ACHN (cell line): ENCODE results near the gene LRRK1.

Experiments
- DNase-seq: peaks from one replicate; pipeline ENCODE4 v3.0.0-alpha.2; 2015
- in situ Hi-C: cut with HindIII; loops from 2 replicates; pipeline ENCODE4 v1.10.0; 2017; ENCODE audit warnings: low sequenced_read_pairs, low pct_ligation_motif_present, low pct_unique_long_range_greater_than_20kb

Gene LRRK1

DNA sequence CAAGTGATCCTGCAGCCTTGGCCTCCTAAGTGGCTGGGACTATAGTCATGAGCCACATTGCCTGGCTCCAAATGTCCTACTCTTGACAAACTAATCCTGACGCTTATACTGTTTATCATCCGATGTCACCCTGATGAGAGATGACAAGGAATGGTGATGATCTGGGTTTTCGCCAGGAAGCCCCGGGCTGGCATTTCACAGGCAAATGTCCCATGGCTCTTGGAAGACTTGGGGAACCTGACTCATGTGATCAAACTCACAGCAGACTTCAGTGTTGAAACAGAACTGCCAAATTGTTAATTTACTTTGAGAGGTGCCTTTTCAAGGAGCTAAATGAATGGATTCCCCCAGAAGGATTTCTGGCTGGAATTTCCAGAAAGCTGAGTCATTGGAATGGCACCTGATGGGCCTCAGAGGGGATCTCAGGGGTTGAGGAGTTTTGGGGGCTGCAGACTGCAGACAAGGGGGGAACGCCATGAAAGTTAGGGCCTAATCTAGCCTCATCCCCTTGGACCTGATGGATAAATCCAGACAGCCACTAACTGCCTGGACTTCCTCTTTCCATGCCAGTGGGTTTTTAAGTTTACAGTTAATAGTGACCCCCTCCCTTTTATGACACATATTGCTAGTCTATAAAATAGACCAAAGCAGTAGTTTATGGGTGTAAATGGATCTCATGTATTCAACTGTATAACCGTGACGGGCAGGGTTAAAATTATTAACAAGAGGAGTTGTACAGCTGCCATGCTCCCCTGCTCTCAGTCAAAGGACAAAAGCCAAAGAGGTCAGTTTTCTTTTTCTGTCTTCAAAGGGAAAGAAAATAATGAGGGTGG, 186.1 kb downstream of the LRRK1 start:
- in situ Hi-C loops, result no loop called here
- DNase-seq, result peak; percentile 4

DNA sequence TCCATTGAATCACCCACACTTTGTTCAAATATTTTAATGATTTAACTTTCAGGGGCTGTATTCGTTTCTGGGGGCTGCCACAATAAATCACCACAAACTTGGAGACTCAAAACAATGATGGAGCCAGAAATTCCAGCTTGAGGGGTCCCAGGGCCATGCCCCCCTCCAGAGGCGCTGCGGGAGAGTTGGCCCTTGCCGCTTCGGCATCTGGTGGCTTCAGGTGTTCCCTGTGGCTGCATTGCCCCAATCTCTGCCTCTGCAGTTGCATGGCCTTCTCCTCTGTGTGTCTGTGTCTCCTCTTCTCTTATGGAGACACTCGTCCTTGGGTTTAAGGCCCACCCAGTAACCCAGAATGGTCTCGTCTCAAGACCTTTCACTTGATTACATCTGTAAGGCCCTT, 187.9 kb downstream of the LRRK1 start:
- in situ Hi-C loops, result no loop called here
- DNase-seq, result no peak

DNA sequence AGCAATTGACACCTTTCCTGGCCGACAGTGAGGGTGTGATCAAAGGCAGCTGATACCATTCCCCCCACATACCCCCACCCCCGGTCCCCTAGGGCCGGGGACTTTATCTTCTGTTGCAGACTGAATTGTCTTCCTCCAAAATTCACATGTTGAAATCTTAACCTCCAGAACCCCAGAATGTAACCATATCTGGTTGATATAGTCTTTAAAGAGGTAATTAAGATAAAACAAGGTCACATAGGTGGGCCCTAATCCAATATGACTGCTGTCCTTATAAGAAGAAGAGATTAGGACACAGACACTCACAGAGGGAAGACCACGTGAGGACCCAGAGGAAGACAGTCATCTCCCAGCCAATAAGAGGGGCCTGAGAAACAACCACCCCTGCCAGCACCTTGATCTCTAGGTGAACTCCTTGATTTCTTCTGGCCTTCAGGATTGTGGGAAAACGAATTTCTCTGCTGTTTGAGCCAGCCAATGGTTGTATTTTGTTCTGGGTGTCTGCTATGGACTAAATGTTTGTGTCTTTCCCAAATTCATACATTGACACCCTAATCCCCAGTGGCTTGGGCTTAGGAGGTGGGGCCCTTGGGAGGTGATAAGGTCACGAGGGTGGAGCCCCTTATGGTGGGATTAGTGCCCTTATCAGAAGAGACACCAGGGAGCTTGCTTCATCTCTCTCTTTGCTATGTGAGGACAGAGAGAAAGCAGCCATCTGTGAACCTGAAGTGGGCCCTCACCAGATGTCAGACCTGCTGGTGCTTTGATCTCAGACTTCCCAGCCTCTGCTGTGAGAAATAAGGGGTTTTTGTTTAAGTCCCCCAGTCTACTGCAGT, 188.7 kb downstream of the LRRK1 start:
- in situ Hi-C loops, result no loop called here
- no peak for DNase-seq

DNA sequence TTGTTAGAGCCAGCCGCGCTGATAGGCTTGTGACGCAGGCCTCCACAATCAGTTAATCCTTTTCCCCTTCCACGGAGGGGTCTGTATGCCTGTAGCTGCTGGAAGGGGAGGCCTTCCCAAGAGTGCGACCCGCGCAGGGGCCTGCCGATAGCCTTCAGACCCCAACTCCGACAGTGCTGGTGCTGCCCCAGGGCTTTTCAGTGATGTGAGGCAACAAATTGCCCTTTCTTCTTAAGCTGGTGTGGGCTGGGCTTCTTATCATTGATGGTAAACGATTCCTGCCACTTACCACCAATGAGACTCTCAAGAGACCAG, 189.3 kb downstream of the LRRK1 start:
- in situ Hi-C loops, result no loop called here
- DNase-seq, result no peak

DNA sequence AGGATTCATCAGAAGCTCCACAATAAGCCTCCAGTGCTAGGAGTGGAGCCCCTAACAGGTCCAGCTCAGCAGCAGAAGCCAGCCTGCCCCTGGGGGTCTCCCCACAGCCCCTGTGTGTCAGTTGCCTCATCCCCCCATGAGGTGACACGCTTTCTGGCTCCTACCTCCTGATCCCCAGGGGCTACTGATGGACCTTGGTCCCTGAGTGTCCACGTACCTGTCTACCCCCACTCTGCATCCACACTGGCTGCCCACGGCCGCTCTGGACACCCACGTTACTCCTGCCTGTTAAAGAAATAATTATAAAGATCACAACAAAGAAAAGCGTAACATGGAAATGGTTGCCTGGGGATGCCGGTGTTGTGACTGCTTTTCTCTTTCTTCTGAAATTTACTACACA, 189.6 kb downstream of the LRRK1 start:
- in situ Hi-C loops, result no loop called here

DNA sequence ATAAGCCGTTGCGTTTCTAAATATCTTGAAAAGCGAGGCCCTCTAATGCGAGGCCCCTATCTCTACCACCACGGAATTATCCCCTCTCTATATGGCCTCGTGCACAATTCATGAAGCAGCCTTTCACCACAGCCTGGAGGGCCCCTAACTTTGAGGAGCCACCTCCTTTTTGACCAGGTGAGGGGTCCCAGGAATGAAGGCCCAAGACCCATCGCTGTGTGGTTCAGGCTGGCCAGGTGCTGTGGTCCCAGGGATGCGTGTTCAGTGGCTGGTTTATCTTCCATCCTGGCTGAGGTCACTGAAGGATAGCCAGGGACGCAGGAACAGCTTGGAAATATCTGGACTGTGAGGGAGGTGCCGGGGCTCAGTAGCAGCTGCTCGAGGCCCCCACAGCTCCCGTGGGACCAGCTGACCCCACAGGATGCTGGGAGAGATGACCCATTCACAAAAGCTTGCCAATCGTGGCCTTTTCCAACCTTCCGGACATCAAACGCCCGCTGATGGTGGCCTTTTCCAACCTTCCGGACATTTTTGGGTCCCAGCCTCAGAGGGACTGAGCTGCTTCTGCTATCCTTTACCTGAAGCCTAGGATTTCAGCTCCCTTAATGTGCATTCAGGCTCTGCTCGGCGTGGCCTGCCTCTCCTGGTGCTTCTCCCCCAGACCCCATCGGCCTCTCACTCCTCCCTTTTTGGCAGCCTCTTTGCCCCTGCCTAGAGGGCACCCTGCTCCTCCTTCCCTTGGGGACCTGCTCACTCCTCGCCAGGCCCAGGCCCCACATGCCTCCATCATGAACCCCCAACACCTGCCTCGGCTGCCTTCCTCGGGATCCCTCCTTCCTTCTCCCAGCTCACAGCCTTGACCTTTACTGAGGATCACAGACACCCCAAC, 191.8 kb downstream of the LRRK1 start:
- no peak for DNase-seq
- in situ Hi-C loops, result no loop called here

More for the DNA sequence above, 189.6 kb downstream of the LRRK1 start:
- no peak for DNase-seq

DNA sequence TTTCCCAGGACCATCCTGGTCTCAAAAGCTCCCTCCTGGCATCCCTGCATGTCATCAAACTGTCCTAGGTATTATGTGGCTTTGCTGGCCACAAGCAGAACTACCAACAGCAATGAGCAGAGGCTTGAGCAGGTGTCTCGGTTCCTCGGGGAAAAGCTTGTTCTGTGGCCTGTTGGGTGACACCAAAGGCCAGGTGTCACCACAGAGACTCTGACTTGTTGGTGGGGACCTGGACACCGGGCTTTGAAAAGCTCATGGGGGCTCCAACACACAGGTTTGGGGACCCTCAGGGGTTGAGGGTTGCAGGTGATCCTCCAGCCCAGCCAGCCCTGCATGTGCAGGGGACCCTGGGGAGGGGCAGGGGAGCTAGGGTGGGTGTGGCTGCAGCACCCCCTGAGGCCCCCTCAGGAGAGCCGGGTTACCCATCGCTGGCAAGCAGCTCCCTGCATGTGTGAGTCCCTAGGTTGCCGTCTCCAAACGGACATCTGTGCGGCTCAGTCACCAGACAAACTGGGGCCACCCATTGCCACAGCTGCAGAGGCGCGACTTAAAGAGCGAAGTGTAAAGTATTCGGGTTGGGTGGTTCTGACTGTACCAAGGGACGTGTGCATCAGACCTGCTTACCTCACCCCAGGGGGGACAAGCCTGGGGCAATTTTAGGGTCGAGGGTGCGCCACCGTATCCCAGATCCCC, 192.6 kb downstream of the LRRK1 start:
- in situ Hi-C loops, result no loop called here

DNA sequence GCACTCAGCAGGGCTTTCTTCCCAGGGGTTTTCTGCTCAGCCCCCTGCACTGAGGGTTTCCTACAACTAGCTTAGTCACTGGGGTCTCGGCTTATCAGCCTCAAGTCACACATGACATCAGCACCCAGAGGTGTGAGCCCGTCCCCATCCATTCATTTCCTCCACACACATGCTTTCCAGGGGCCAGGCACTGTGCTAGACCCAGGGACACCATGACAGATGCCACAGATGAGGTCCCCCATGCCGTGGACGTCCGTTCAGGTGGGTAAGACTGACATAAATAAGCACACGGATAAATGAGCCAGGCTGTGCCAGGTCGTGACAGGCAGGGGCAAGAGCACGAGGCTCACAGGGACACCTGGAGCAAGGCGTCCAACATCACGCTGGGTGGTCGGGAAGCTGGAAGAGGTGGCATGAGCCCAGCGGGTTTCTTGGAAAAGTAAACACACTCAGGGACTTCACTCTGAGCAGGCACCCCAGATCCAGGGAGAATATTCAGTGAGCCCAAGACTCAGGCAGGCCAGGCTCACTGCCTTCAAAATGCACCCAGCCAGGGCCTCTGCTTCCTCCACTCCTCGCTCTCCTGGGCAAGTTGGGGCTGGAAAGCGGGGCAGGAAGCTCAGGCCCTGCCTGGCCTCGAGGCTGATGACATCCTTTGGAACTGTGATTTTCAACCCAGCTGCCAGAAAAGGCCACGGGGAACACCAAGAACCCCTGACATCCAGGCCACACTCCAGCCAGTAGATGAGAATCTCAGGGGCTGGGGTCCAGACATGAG, 193.4 kb downstream of the LRRK1 start:
- in situ Hi-C loops, result no loop called here
- DNase-seq, result no peak

More for the DNA sequence above, 192.6 kb downstream of the LRRK1 start:
- no peak for DNase-seq

DNA sequence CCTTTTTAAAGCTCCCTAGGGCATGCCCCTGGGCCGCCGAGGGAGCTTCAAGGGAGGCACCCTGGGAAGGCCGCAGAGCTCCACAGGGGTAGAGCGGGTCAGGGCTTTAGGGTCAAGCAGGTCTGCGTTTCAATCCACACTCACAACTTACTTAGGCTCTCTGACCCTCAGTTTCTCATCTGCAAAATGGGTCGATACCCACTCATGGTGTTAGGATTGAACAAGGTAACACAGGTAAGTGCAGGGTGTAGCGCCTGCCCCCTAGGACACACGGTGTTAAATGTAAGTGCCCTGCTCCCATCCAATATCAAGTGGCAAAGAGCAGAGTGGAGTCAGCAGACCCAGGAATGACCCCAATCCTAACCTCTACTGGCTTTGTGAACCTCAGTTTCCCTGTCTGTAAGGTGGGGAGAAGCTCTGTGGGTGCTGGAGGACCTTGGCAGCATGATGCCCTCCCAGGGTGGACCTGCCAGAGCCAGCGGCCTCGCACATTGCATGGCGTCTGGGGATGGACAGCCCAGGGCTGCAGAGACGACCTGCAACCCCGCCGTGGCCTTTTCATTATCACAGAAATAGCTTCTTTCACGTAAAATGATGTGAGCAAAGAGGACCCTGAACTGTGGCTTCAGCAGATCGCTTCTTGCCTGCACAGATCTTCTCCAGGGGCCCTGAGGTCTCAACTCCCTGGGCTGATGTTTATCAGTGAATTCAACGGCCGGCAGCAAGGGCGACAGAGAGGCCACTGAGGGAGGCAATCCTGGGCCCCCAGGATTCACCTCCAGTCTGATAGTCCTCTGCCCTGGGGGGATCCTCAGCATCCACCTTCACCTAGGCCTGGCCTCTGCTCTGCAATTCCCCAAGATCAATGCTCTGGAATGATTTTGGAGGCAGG, 194.2 kb downstream of the LRRK1 start:
- in situ Hi-C loops, result no loop called here
- no peak for DNase-seq

DNA sequence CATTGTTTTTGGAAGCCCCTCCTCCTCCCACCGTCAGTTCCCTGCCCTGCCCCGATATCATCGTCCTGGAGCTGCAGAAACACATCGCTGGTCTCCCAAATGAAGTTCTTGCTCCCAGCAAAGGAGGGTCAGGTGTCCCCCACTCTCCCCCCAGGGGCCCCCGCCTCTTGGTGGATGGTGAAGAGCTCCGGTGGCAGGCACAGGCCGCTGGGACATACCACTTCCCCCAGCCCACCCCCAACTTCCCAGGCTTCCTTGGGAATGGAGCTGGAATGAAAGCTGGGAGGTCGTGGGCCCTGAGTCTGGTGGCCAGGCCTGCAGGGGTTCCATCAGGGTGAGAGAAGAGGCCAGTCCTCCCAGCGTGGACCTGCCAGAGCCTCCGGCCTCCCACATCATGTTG, 195.0 kb downstream of the LRRK1 start:
- in situ Hi-C loops, result no loop called here
- no peak for DNase-seq

DNA sequence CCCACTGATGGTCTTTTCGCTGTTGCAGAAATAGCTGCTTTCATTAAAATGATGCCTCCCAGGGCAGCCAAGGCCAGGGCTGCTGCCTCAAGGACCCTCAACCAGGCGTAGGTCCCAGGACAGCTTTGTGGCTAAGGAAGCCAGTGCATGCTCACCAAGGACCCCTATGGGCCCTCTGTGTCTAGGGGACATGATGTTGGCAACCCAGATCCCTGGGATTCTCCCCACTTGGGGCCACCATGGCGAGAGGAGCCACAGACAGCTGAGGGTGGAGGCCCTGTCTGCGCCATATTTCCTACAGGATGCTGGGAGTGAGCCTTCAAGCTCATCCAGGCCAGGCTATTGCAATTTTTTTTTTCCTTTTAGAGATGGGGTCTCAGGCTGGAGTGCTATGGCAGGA, 195.5 kb downstream of the LRRK1 start:
- DNase-seq, result no peak
- in situ Hi-C loops, result no loop called here

DNA sequence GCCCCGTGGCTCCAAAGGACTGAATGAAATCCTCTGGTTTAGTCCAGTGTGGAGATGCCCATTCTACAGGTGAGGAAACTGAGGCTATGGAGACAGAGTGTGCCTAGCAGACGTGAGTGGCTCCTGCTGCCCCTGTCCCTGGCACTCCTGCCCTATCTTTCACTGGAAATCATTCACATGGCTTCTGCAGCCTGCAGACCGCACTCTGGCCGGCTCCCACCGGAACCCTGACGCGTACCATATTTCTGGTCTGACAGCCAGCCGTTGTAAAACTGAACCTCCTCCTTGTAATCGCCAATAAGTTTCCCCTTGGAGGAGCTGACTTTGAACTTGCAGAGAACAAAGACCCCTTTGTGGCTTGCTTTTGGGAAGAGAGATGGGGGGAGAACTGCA, 196.2 kb downstream of the LRRK1 start:
- in situ Hi-C loops, result no loop called here
- no peak for DNase-seq

DNA sequence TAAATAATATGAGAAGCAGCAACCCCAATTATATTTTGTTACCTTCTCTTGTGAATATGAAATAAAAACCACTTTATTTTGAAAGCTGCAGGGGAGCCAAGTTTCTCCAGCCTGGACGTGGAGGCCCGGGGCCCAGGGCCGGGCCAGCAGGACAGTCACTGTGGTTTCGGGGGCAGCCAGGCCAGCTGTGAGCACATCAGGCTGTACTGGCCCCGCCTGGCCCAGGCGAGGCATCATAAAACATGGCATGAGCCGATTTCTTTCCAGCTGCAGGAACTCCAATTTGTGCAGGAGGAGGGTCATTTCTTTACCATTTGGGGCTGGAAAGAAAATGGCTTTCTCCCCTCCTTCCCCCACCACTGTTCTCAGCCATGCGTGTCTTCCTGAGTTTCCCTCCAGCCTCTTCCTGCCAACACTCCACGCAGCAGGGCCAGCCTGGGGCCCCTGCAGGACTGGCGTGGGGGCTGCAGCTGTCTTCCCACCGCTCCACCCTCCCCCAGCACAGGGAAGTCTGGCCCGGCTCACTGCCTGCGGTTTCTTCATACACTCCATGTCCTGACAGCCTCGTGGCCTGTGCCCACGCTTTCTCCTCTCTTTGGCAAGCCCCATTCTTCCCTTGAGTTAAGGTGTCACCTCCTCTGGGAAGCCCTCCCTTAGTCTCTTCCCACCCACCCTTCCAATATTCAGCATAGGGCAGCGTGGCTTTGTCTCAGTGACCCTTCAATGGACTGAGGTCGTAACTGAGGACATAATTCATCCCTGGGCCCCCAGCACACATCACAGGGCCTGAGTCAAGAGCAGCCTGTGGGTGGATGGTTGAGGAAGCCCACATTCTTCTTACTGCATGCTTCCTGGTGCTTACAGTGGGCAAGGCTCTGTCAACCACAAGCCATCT, 196.9 kb downstream of the LRRK1 start:
- DNase-seq, result no peak
- in situ Hi-C loops, result no loop called here

DNA sequence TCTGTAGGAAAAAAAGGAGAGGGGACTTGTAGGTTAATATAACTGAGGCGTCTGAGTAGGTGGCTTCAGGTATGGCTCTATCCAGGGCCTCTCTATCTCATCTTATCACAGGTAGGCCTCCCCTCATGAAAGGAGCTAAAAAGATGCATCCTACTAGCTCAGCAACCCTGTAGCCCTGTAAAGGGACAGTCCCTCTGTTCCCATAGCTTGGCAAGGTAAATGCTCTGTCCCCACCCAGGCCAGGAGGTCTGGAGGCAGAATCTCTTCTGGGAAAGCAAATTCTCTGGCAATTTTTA, 197.5 kb downstream of the LRRK1 start:
- no peak for DNase-seq
- in situ Hi-C loops, result no loop called here

DNA sequence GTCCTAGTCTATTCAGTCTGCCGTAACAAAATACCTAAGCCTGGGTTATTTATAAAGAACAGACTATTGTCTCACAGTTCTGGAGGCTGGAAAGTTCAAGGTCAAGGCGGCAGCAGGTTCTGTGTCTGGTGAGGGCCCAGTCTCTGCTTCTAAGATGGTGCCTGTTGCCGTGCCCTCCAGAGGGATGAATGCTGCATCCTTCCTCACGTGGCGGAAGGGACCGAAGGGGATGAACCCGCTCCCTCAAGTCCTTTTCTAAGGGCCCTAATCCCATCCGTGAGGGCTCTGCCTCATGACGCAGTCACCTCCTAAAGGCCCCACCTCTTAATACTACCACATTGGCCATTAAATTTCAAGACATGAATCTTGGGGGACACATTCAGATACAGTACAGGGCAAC, 199.0 kb downstream of the LRRK1 start:
- in situ Hi-C loops, result no loop called here
- DNase-seq, result no peak

DNA sequence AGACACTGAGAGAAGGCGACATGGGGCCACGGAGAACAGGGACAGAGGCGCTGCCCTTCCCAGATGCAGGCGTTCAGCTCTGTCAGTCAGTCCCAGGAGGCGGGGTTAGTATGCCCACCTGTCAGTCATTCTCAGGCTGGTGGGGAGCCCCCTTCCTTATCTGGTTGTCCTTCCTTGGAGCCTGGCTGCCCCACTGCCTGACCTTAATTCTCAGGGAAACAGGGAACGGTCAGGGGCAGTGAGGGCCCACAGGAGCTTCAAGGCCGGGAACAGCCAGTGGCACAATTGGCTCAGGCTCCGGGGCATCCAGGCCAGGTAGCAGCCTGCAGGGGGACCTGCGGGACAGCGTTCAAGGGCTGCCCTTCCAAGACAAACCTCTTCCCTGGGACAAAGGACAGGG, 199.5 kb downstream of the LRRK1 start:
- no peak for DNase-seq

More for the DNA sequence above, 199.5 kb downstream of the LRRK1 start:
- in situ Hi-C loops, result no loop called here
